Pancreas (tissue), 10 donors: ENCODE measurements around the gene PAGR1. TPM values are rescaled to one million over a fixed set of nuclear protein-coding genes. Genes with fewer than 3 reads are reported as not detected.
"Not testable (repeated sequence)": the region's sequence is repeated elsewhere in the genome, so short reads cannot be mapped to it uniquely, and the experiment has no call there.

Experiments
- ATAC-seq, 4 donors: fragments of 200-7000 bp; cut with Tn5 transposase; one replicate each; pipeline versions ENCODE4 v1.8.0 to v1.9.1; 2020; ENCODE audit warnings: mild to moderate bottlenecking in 4 of 4, moderate library complexity in 4 of 4
- DNase-seq, 6 donors: peaks; one replicate each; pipeline ENCODE4 v3.0.0-alpha.2; 2020
- FAIRE-seq: peaks from 2 replicates; lab custom pipeline; 2012; peaks lifted over from hg19 to GRCh38; lab: Jason Lieb, UNC
- H3K27ac ChIP-seq, 4 donors: fragments of 200-600 bp; sonication (generic); 1 replicate in 3 of 4; 2 replicates in 1 of 4; pipeline versions ENCODE4 v1.5.0 to v1.8.0; 2020
- H3K27me3 ChIP-seq, 4 donors: fragments of 200-600 bp; one replicate each; pipeline ENCODE4 v1.8.0; 2021
- H3K36me3 ChIP-seq, 3 donors: fragments of 200-600 bp; sonication (generic) in 1 of 3; one replicate each; pipeline versions ENCODE4 v1.5.0 to v1.8.0; 2020 to 2021
- H3K4me1 ChIP-seq, 3 donors: fragments of 200-600 bp; one replicate each; pipeline ENCODE4 v1.8.0; 2021
- H3K4me3 ChIP-seq, 4 donors: fragments of 200-600 bp; sonication (generic) in 2 of 4; one replicate each; pipeline versions ENCODE4 v1.5.0 to v1.8.0; 2020 to 2021
- H3K9me3 ChIP-seq, 4 donors: fragments of 200-600 bp; one replicate each; pipeline ENCODE4 v1.8.0; 2021
- WGBS, 2 donors: extraction: QIAGEN DNeasy Blood & Tissue Kit; methylation state at CpG; one replicate each; pipeline ENCODE4 v1.1.7; 2013; 5-methylcytosine and 5-hydroxymethylcytosine counted together
- intact Hi-C, 3 donors: fragments of 100-400 bp; cut with DNase I; formaldehyde crosslinking; loops; one replicate each; pipeline versions ENCODE4 v1.11.1 to v1.14.2; 2022
- polyA plus RNA-seq, 2 donors: library from polyadenylated mRNA; stranded (reverse); fragments of 200-250 nt; gene quantifications; one replicate each; pipeline ENCODE4 v1.2.3, GENCODE V29; 2013
- total RNA-seq, 6 donors: library from RNA; stranded (reverse); fragmentation: NEBNext Ultra II Directional in 4 of 6; extraction: Animal tissue kit (Norgen Biotek cat#: 25700) in 4 of 6; gene quantifications; one replicate each; pipeline versions ENCODE4 v1.2.1 to v1.2.4, GENCODE V29; 2021 to 2023
- TF ChIP-seq, protein P1 (sequence below), 4 donors: fragments of 200-600 bp; sonication (generic) in 3 of 4; IDR thresholded peaks; one replicate each; pipeline versions ENCODE4 v1.5.0 to v1.8.0; 2021; ENCODE audit warnings: antibody characterized with exemption in 4 of 4
- donor health status: healthy with polysubstance abuse.
- donor health status: DM: no; HTN: no; CAD: no; lungs with moderate emphysema.
- donor health status: DM: no; HTN: no; CAD: no.
- donor health status: control.
- donor health status: control.
- donor health status: Bipolar disorder and iron deficiency.
- donor health status: DM: yes; HTN: yes; CAD: no.
- donor health status: DM: no; HTN: no; CAD: no.
- donor health status: DM: no; HTN: no; CAD: no.
- donor health status: DM: yes; HTN: yes; CAD: no.

Gene PAGR1
- total and polyA plus RNA-seq, 8 donors, result 8.1 to 34.7 (median 12.7) TPM

GRCh38 chr16:29779474-29779873 is 36.5 kb upstream of the PAGR1 start:
- Histone ChIP-seq H3K4me1 (no peaks in the 10 kb centered on the region), H3K4me3 (no peak overlapping the region), H3K27me3 (no peaks in the 10 kb centered on the region), H3K36me3 (no peaks in the 10 kb centered on the region), H3K9me3 (no peaks in the 10 kb centered on the region), H3K27ac (no peak overlapping the region)
- DNase-seq (peak in 1 of 6 donors; percentile 39), ATAC-seq (no peak), FAIRE-seq (no peak)
- intact Hi-C loops, result no loop called here
- TF ChIP-seq, protein P1, sequence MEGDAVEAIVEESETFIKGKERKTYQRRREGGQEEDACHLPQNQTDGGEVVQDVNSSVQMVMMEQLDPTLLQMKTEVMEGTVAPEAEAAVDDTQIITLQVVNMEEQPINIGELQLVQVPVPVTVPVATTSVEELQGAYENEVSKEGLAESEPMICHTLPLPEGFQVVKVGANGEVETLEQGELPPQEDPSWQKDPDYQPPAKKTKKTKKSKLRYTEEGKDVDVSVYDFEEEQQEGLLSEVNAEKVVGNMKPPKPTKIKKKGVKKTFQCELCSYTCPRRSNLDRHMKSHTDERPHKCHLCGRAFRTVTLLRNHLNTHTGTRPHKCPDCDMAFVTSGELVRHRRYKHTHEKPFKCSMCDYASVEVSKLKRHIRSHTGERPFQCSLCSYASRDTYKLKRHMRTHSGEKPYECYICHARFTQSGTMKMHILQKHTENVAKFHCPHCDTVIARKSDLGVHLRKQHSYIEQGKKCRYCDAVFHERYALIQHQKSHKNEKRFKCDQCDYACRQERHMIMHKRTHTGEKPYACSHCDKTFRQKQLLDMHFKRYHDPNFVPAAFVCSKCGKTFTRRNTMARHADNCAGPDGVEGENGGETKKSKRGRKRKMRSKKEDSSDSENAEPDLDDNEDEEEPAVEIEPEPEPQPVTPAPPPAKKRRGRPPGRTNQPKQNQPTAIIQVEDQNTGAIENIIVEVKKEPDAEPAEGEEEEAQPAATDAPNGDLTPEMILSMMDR (IDR thresholded peaks at IDR 0.05), result no peak
- WGBS, 2 donors, result 57 to 63% methylated on average over 10 of the region's 10 CpGs

DNA sequence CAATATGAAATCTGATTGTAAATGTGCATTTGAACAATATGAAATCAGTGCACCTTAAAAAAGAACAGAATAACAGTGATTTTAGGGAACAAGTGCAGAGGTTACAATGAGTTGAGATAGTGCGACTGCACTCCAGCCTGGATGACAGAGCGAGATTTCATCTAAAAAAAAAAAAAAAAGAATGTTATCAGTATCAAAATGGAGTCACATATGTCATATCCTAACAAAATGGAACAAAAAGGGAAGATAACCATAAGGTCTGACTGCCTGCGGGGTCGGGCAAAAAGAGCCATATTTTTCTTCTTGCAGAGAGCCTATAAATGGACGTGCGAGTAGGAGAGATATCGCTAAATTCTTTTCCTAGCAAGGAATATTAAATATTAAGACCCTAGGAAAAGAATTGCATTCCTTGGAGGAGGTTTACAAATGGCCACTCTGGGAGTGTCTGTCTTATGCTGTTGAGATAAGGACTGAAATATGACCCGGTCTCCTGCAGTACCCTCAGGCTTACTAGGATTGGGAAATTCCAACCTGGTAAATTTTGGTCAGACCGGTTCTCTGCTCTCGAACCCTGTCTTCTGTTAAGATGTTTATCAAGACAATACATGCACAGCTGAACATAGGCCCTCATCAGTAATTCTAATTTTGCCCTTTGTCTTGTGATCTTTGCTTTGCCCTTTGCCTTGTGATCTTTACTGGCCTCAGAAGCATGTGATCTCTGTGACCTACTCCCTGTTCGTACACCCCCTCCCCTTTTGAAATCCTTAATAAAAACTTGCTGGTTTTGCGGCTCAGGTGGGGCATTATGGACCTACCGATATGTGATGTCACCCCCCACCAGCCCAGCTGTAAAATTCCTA is 32.6 kb upstream of the PAGR1 start:
- intact Hi-C loops, ATAC-seq, DNase-seq, H3K9me3 ChIP-seq, H3K4me1 ChIP-seq, H3K4me3 ChIP-seq, H3K27me3 ChIP-seq, H3K36me3 ChIP-seq, H3K27ac ChIP-seq, FAIRE-seq: not testable (repeated sequence)
- 81% methylated on average over 13 of the region's 13 CpGs for WGBS, 2 donors

GRCh38 chr16:29784157-29784556 is 31.8 kb upstream of the PAGR1 start:
- Histone ChIP-seq H3K4me3 (no peak overlapping the region), H3K36me3 (no peaks in the 10 kb centered on the region), H3K27ac (no peak overlapping the region), H3K27me3 (no peaks in the 10 kb centered on the region), H3K4me1 (peaks cover 0 to 2% (median 0%) of the 10 kb centered on the region in 3 donors), H3K9me3 (no peaks in the 10 kb centered on the region)
- no peak for ATAC-seq
- no peak for FAIRE-seq
- TF ChIP-seq, protein P1 (IDR thresholded peaks at IDR 0.05), result no peak
- DNase-seq, result no peak
- intact Hi-C loops, result no loop called here
- 95 to 98% methylated on average over 2 of the region's 2 CpGs for WGBS, 2 donors

DNA sequence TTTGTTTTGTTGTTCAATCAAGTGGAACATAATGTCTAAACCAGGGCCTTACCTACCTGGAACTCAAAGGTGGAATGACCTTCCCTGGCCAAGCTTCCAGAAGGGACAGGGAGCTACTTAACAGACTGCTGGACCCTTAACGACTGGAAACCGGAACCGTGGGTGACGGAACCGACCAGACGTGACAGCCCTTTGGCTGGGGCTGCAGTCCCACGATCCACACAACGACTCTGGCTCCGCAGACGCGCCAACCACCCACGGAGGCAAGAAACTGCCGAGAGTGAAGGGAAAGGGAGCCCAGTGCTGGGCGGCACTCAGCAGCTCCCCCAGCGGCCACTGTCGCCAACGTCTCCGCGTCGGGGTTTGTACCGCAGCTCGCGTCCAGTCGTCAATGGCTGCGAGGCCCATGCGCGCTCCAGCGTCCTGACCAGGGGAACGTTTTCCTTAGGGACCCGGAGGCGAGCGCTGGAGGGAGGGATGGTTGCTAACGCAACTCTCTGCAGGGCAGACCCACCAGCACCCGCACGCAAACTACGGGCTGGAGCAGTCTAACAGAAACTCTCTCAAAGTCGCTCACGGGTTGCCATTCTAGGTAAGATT is 31.0 kb upstream of the PAGR1 start:
- TF ChIP-seq, protein P1 (IDR thresholded peaks at IDR 0.05), result peak; percentile 76 to 80 (median 78)
- Histone ChIP-seq H3K4me3 (peak overlapping the region in 1 of 4 donors; percentile 23), H3K27ac (no peak overlapping the region), H3K36me3 (no peaks in the 10 kb centered on the region), H3K27me3 (no peaks in the 10 kb centered on the region), H3K4me1 (peaks cover 0 to 8% (median 0%) of the 10 kb centered on the region in 3 donors), H3K9me3 (no peaks in the 10 kb centered on the region)
- DNase-seq (peak; percentile 53 to 88 (median 72)), ATAC-seq (peak; percentile 80 to 96 (median 94)), FAIRE-seq (no peak)
- WGBS, 2 donors, result 12 to 18% methylated on average over 38 of the region's 38 CpGs
- intact Hi-C loops, result no loop called here

DNA sequence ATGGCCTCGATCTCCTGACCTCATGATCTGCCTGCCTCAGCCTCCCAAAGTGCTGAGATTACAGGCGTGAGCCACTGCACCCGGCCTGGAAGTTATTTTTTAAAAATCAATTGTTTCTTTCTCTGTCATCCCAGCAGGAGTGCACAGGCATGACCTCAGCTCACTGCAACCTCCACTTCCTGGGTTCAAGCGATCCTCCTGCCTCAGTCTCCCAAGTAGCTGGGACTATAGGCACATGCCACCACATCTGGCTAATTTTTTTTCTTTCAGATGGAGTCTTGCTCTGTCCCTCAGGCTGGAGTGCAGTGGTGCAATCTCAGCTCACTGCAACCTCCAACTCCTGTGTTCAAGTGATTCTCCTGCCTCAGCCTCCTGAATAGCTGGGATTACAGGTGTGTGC is 28.8 kb upstream of the PAGR1 start:
- FAIRE-seq, intact Hi-C loops: not testable (repeated sequence)

More for the DNA sequence above, 28.8 kb upstream of the PAGR1 start:
- H3K36me3 ChIP-seq, H3K4me3 ChIP-seq, H3K27me3 ChIP-seq, H3K27ac ChIP-seq, H3K9me3 ChIP-seq, DNase-seq, ATAC-seq: not testable (repeated sequence)
- WGBS, 2 donors, result 67 to 77% methylated on average over 4 of the region's 4 CpGs
- H3K4me1 ChIP-seq, result peaks cover 4 to 14% (median 9%) of the 10 kb centered on the region in 3 donors
